Caco-2 (cell line): Measurements from ENCODE around the gene CDRT15. TPM values are rescaled to one million over a fixed set of nuclear protein-coding genes. Genes with fewer than 3 reads are reported as not detected.

ENCODE experiments used
- BruUV-seq: library from RNA; stranded (reverse); fragments of 400-500 nt; replicated peaks from 2 replicates; lab custom pipeline; 2021; lab: Mats Ljungman, UMichigan
- CTCF ChIA-PET: fragments of 300-600 bp; sonication (Branson Sonifier 250); formaldehyde crosslinking; loops from one replicate; lab custom pipeline; 2022; ENCODE audit warnings: antibody characterized with exemption; lab: Charles Lee
- POLR2A ChIA-PET: fragments of 300-600 bp; sonication (Branson Sonifier 250); formaldehyde crosslinking; loops from one replicate; lab custom pipeline; 2022; ENCODE audit warnings: antibody characterized with exemption; lab: Charles Lee
- DNase-seq, 2 experiments: peaks; one replicate each; pipeline versions ENCODE4 v3.0.0 to v3.0.0-alpha.2; 2020 to 2022
- H3K27me3 ChIP-seq: replicated peaks from 2 replicates; pipeline ENCODE4 v1.6.0; 2011; ENCODE audit warnings: low read length; ENCODE audit not compliant: control insufficient read depth, insufficient read depth
- H3K36me3 ChIP-seq: 2 replicates; pipeline ENCODE4 v1.5.1; 2011; ENCODE audit warnings: low read length; ENCODE audit not compliant: control insufficient read depth, insufficient read depth
- H3K4me1 ChIP-seq: fragments of 250-450 bp; sonication (Bioruptor Pico); 2 replicates; pipeline ENCODE4 v1.5.1; 2020; ENCODE audit warnings: mild to moderate bottlenecking
- H3K4me3 ChIP-seq: 2 replicates; pipeline ENCODE4 v1.5.1; 2011; ENCODE audit warnings: low read depth, mild to moderate bottlenecking, control low read depth, low read length
- H3K9me3 ChIP-seq: fragments of 250-450 bp; sonication (Bioruptor Pico); 2 replicates; pipeline ENCODE4 v1.5.1; 2020; ENCODE audit warnings: mild to moderate bottlenecking, moderate library complexity
- H3K27ac Mint-ChIP-seq: one replicate; pipeline ENCODE4 v1.8.0; 2022; ENCODE audit warnings: mixed read lengths; ENCODE audit not compliant: unreplicated experiment
- H3K27me3 Mint-ChIP-seq: one replicate; pipeline ENCODE4 v1.8.0; 2022; ENCODE audit warnings: mixed read lengths; ENCODE audit not compliant: insufficient read depth, unreplicated experiment
- H3K36me3 Mint-ChIP-seq: one replicate; pipeline ENCODE4 v1.8.0; 2022; ENCODE audit warnings: mild to moderate bottlenecking, mixed read lengths; ENCODE audit not compliant: insufficient read depth, unreplicated experiment
- H3K4me1 Mint-ChIP-seq: one replicate; pipeline ENCODE4 v1.8.0; 2022; ENCODE audit warnings: low read depth, mixed read lengths; ENCODE audit not compliant: unreplicated experiment
- H3K4me3 Mint-ChIP-seq: one replicate; pipeline ENCODE4 v1.8.0; 2022; ENCODE audit warnings: mild to moderate bottlenecking, moderate library complexity, mixed read lengths; ENCODE audit not compliant: unreplicated experiment
- H3K9me3 Mint-ChIP-seq: one replicate; pipeline ENCODE4 v1.8.0; 2022; ENCODE audit warnings: mixed read lengths; ENCODE audit not compliant: unreplicated experiment
- CTCF ChIP-seq, 2 experiments: fragments of 200-600 bp in 1 of 2; IDR thresholded peaks; 1 replicate in 1 of 2; 2 replicates in 1 of 2; pipeline versions ENCODE4 v1.5.1 to v1.8.0; 2011 to 2022; ENCODE audit warnings: antibody characterized with exemption in 1 of 2, control low read depth in 1 of 2, inconsistent platforms in 1 of 2, low read depth in 1 of 2, low read length in 1 of 2, mild to moderate bottlenecking in 1 of 2, moderate library complexity in 1 of 2; ENCODE audit not compliant: insufficient read depth in 1 of 2, severe bottlenecking in 1 of 2, unreplicated experiment in 1 of 2
- intact Hi-C: fragments of 100-400 bp; cut with micrococcal nuclease; formaldehyde crosslinking; loops from one replicate; pipeline ENCODE4 v1.10.0; 2022; ENCODE audit not compliant: unreplicated experiment
- total RNA-seq: library from RNA; stranded (reverse); gene quantifications from 2 replicates; pipeline ENCODE4 v1.2.3, GENCODE V29; 2022

The CDRT15 gene
- total RNA-seq, 1 experiment from 2014 or later, result not detected

- intact Hi-C loops, result no loop called here
- H3K27me3 ChIP-seq, result no peaks in the 10 kb centered on the region
- no peaks in the 10 kb centered on the region for H3K27me3 Mint-ChIP-seq
- no peak for TF ChIP-seq CTCF (IDR thresholded peaks at IDR 0.05; ENCODE audit: insufficient read depth in 1 of 2, low read depth in 1 of 2, low read length in 1 of 2, severe bottlenecking in 1 of 2, unreplicated experiment in 1 of 2)
- no peak overlapping the region for H3K4me3 Mint-ChIP-seq
- H3K4me3 ChIP-seq, result no peak overlapping the region
- ChIA-PET CTCF (interaction anchor here (0.5 kb wide), 1 partner anchor 375 kb away, joined by 3 read pairs; no protein-coding TSS in a partner anchor), POLR2A (no interaction called here)
- H3K9me3 Mint-ChIP-seq, result no peaks in the 10 kb centered on the region
- no peak overlapping the region for H3K27ac Mint-ChIP-seq
- no peak for DNase-seq
- H3K36me3 ChIP-seq, result no peaks in the 10 kb centered on the region; the same call in 1 of the 2 replicates
- H3K9me3 ChIP-seq, result no peaks in the 10 kb centered on the region
- H3K36me3 Mint-ChIP-seq, result peaks cover 20% of the 10 kb centered on the region
- H3K4me1 Mint-ChIP-seq, result peaks cover 7% of the 10 kb centered on the region
- BruUV-seq, result no TSS peak
- H3K4me1 ChIP-seq, result no peaks in the 10 kb centered on the region; the same call in 1 of the 2 replicates
Measured at GRCh38 chr17:14207791-14208190, 28.9 kb downstream of the CDRT15 start.

DNA sequence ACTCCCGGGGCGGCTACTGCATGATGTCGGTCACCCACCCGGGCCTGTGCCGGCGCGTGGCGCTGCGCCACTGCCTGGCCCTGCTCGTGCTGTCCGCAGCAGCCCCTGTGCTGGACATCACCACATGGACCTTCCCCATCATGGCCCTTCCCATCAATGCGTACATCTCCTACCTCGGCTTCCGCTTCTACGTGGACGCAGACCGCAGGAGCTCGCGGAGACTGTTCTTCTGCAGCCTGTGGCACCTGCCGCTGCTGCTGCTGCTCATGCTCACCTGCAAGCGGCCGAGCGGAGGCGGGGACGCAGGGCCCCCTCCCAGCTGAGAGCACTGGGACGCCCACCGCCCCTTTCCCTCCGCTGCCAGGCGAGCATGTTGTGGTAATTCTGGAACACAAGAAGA lies 29.8 kb downstream of the CDRT15 start:
- Mint-ChIP-seq H3K36me3 (peaks cover 21% of the 10 kb centered on the region), H3K27ac (no peak overlapping the region), H3K4me1 (peaks cover 7% of the 10 kb centered on the region), H3K4me3 (no peak overlapping the region), H3K27me3 (no peaks in the 10 kb centered on the region), H3K9me3 (no peaks in the 10 kb centered on the region)
- DNase-seq, result no peak
- ChIA-PET CTCF (no interaction called here), POLR2A (no interaction called here)
- no peak overlapping the region for H3K4me3 ChIP-seq
- H3K4me1 ChIP-seq, result no peaks in the 10 kb centered on the region; the same call in 1 of the 2 replicates
- H3K27me3 ChIP-seq, result no peaks in the 10 kb centered on the region
- H3K9me3 ChIP-seq, result no peaks in the 10 kb centered on the region
- no peaks in the 10 kb centered on the region; the same call in 1 of the 2 replicates for H3K36me3 ChIP-seq
- intact Hi-C loops, result no loop called here
- no TSS peak for BruUV-seq
- TF ChIP-seq CTCF (IDR thresholded peaks at IDR 0.05; ENCODE audit: insufficient read depth in 1 of 2, low read depth in 1 of 2, low read length in 1 of 2, severe bottlenecking in 1 of 2, unreplicated experiment in 1 of 2), result no peak

- Histone ChIP-seq H3K9me3 (no peaks in the 10 kb centered on the region), H3K4me1 (no peaks in the 10 kb centered on the region; the same call in 1 of the 2 replicates), H3K36me3 (no peaks in the 10 kb centered on the region), H3K4me3 (no peak overlapping the region), H3K27me3 (no peaks in the 10 kb centered on the region)
- no TSS peak for BruUV-seq
- peaks cover 17% of the 10 kb centered on the region for H3K36me3 Mint-ChIP-seq
- CTCF ChIA-PET, result no interaction called here
- no peak for TF ChIP-seq CTCF (IDR thresholded peaks at IDR 0.05; ENCODE audit: insufficient read depth in 1 of 2, low read depth in 1 of 2, low read length in 1 of 2, severe bottlenecking in 1 of 2, unreplicated experiment in 1 of 2)
- no peak overlapping the region for H3K27ac Mint-ChIP-seq
- POLR2A ChIA-PET, result no interaction called here
- H3K4me1 Mint-ChIP-seq, result peaks cover 7% of the 10 kb centered on the region
- intact Hi-C loops, result no loop called here
- no peaks in the 10 kb centered on the region for H3K9me3 Mint-ChIP-seq
- DNase-seq, result no peak
- H3K27me3 Mint-ChIP-seq, result no peaks in the 10 kb centered on the region
- H3K4me3 Mint-ChIP-seq, result no peak overlapping the region
Measured at GRCh38 chr17:14205992-14206461, 30.6 kb downstream of the CDRT15 start.
